ENCODE results near the gene SLC37A2. TPM values are rescaled to one million over a fixed set of nuclear protein-coding genes. Genes with fewer than 3 reads are reported as not detected.

SLC37A2 gene
- total RNA-seq, 1 donor from 2014 or later = 1.3 TPM

DNA sequence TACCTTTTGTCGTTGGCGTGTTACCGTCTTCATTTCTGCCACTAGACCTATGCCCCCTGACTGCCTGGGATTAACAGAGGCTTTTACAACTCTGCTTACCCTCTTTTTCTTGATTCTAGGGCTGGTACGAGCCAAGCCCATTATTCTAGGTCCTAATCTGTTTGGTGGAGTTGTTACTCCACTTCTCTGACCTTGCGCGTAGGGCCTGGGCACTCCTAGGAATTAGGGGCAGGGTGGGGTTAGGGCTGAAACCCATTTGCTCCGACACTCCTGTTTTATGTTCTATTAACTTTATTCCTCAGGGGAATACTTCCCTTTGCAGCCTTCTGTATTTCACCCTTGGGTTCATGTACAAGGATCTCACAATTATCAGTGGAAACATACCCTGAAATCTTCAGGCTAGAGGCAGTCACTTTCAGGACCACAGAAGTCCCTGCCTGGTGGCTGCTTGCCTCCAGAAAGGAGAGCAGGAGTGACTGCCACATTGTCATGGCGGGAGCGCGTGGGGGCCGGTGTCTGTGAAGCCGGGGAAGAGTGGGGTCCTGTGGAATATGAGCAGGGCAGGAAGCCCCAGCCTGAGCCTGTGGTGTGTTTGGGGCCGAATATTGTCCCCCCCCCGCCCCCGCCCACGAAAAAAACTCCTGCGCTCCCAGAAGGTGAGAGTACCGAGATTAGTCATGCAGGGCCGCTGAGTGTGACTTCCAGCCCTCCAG, 731 bp upstream of the SLC37A2 start:
- H2AFZ ChIP-seq (ENCODE audit: low read depth, low read length) = peak overlapping the region; percentile 96
- peak overlapping the region; percentile 47 for H3K27ac ChIP-seq (ENCODE audit: low read depth, low read length)
- no peak overlapping the region for H3K27ac Mint-ChIP-seq (ENCODE audit: unreplicated experiment)

GRCh38 chr11:125063429-125064043, 431 bp downstream of the SLC37A2 start:
- no peaks in the 10 kb centered on the region for H3K9me3 ChIP-seq (ENCODE audit: insufficient read depth, low read depth, low read length)
- H3K4me1 Mint-ChIP-seq (ENCODE audit: low read depth, unreplicated experiment) = no peaks in the 10 kb centered on the region
- peak overlapping the region; percentile 57 for H3K4me3 Mint-ChIP-seq (ENCODE audit: unreplicated experiment)
- DNase-seq (ENCODE audit: low read depth) = no peak
- peaks cover 6% of the 10 kb centered on the region for H3K4me1 ChIP-seq (ENCODE audit: insufficient read depth, low read length)
- peaks cover 21% of the 10 kb centered on the region for H3K27me3 Mint-ChIP-seq (ENCODE audit: low read depth, unreplicated experiment)
- no peaks in the 10 kb centered on the region for H3K9me3 Mint-ChIP-seq (ENCODE audit: unreplicated experiment)
- TF ChIP-seq EZH2 (IDR thresholded peaks at IDR 0.05; ENCODE audit: insufficient read depth, low read length) = no peak
- TF ChIP-seq, protein P1, sequence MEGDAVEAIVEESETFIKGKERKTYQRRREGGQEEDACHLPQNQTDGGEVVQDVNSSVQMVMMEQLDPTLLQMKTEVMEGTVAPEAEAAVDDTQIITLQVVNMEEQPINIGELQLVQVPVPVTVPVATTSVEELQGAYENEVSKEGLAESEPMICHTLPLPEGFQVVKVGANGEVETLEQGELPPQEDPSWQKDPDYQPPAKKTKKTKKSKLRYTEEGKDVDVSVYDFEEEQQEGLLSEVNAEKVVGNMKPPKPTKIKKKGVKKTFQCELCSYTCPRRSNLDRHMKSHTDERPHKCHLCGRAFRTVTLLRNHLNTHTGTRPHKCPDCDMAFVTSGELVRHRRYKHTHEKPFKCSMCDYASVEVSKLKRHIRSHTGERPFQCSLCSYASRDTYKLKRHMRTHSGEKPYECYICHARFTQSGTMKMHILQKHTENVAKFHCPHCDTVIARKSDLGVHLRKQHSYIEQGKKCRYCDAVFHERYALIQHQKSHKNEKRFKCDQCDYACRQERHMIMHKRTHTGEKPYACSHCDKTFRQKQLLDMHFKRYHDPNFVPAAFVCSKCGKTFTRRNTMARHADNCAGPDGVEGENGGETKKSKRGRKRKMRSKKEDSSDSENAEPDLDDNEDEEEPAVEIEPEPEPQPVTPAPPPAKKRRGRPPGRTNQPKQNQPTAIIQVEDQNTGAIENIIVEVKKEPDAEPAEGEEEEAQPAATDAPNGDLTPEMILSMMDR (IDR thresholded peaks at IDR 0.05; ENCODE audit: insufficient read depth, low read depth, low read length) = no peak
- H3K36me3 ChIP-seq (ENCODE audit: insufficient read depth, low read length) = no peaks in the 10 kb centered on the region
- no peaks in the 10 kb centered on the region for H4K20me1 ChIP-seq (ENCODE audit: insufficient read depth, low read length)
- FAIRE-seq = no peak
- H3K27ac ChIP-seq (ENCODE audit: low read depth, low read length) = peak overlapping the region; percentile 47
- H3K79me2 ChIP-seq (ENCODE audit: insufficient read depth, low read length) = no peaks in the 10 kb centered on the region
- H3K4me3 ChIP-seq (ENCODE audit: insufficient read depth, low read depth, low read length) = peak overlapping the region; percentile 70
- no peak overlapping the region for H3K27ac Mint-ChIP-seq (ENCODE audit: unreplicated experiment)
- H3K9ac ChIP-seq (ENCODE audit: low read length) = peak overlapping the region; percentile 81
- peak overlapping the region; percentile 96 for H3K4me2 ChIP-seq (ENCODE audit: low read length)
- H2AFZ ChIP-seq (ENCODE audit: low read depth, low read length) = peak overlapping the region; percentile 96
- no peaks in the 10 kb centered on the region for H3K36me3 Mint-ChIP-seq (ENCODE audit: low read depth, unreplicated experiment)
- no peaks in the 10 kb centered on the region for H3K27me3 ChIP-seq (ENCODE audit: insufficient read depth, low read length)

More for the DNA sequence above, 731 bp upstream of the SLC37A2 start:
- Histone ChIP-seq H3K79me2 (ENCODE audit: insufficient read depth, low read length) (no peaks in the 10 kb centered on the region), H3K9me3 (ENCODE audit: insufficient read depth, low read depth, low read length) (no peaks in the 10 kb centered on the region), H3K27me3 (ENCODE audit: insufficient read depth, low read length) (no peaks in the 10 kb centered on the region), H3K4me1 (ENCODE audit: insufficient read depth, low read length) (peaks cover 6% of the 10 kb centered on the region), H3K36me3 (ENCODE audit: insufficient read depth, low read length) (no peaks in the 10 kb centered on the region), H4K20me1 (ENCODE audit: insufficient read depth, low read length) (no peaks in the 10 kb centered on the region), H3K9ac (ENCODE audit: low read length) (peak overlapping the region; percentile 81), H3K4me2 (ENCODE audit: low read length) (peak overlapping the region; percentile 96), H3K4me3 (ENCODE audit: insufficient read depth, low read depth, low read length) (peak overlapping the region; percentile 70)
- no peak for FAIRE-seq
- TF ChIP-seq EZH2 (IDR thresholded peaks at IDR 0.05; ENCODE audit: insufficient read depth, low read length) = no peak
- TF ChIP-seq, protein P1 (IDR thresholded peaks at IDR 0.05; ENCODE audit: insufficient read depth, low read depth, low read length) = no peak
- no peaks in the 10 kb centered on the region for H3K9me3 Mint-ChIP-seq (ENCODE audit: unreplicated experiment)
- no peak for DNase-seq (ENCODE audit: low read depth)
- no peaks in the 10 kb centered on the region for H3K36me3 Mint-ChIP-seq (ENCODE audit: low read depth, unreplicated experiment)
- no peaks in the 10 kb centered on the region for H3K4me1 Mint-ChIP-seq (ENCODE audit: low read depth, unreplicated experiment)
- H3K27me3 Mint-ChIP-seq (ENCODE audit: low read depth, unreplicated experiment) = peaks cover 21% of the 10 kb centered on the region
- peak overlapping the region; percentile 82 for H3K4me3 Mint-ChIP-seq (ENCODE audit: unreplicated experiment)

DNA sequence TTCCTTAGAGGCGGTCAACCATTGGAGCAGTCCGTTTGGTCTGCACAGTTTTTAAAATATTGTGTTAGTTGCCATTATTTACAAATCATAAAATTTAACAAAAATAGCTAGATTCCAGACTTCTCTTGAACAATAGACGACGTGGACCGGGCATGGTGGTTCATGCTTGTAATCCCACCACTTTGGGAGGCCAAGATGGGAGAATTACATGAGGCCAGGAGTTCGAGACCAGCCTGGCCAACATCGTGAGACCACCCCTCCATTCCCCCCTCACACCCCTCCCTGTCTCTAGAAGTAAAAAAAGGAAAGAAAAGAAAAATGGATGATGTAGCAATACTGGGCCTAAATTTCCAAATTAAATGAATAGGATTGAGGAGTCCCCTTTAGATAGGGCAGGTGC, 965 bp downstream of the SLC37A2 start:
- H3K27me3 Mint-ChIP-seq (ENCODE audit: low read depth, unreplicated experiment) = peaks cover 21% of the 10 kb centered on the region
- Histone ChIP-seq H3K4me3 (ENCODE audit: insufficient read depth, low read depth, low read length) (peak overlapping the region; percentile 70), H3K27me3 (ENCODE audit: insufficient read depth, low read length) (no peaks in the 10 kb centered on the region), H3K27ac (ENCODE audit: low read depth, low read length) (no peak overlapping the region), H3K9me3 (ENCODE audit: insufficient read depth, low read depth, low read length) (no peaks in the 10 kb centered on the region), H4K20me1 (ENCODE audit: insufficient read depth, low read length) (no peaks in the 10 kb centered on the region), H3K4me1 (ENCODE audit: insufficient read depth, low read length) (peaks cover 6% of the 10 kb centered on the region), H3K4me2 (ENCODE audit: low read length) (peak overlapping the region; percentile 96), H2AFZ (ENCODE audit: low read depth, low read length) (peak overlapping the region; percentile 96), H3K9ac (ENCODE audit: low read length) (peak overlapping the region; percentile 81), H3K79me2 (ENCODE audit: insufficient read depth, low read length) (no peaks in the 10 kb centered on the region), H3K36me3 (ENCODE audit: insufficient read depth, low read length) (no peaks in the 10 kb centered on the region)
- H3K9me3 Mint-ChIP-seq (ENCODE audit: unreplicated experiment) = no peaks in the 10 kb centered on the region
- no peak overlapping the region for H3K27ac Mint-ChIP-seq (ENCODE audit: unreplicated experiment)
- DNase-seq (ENCODE audit: low read depth) = no peak
- no peaks in the 10 kb centered on the region for H3K36me3 Mint-ChIP-seq (ENCODE audit: low read depth, unreplicated experiment)
- TF ChIP-seq, protein P1 (IDR thresholded peaks at IDR 0.05; ENCODE audit: insufficient read depth, low read depth, low read length) = no peak
- TF ChIP-seq EZH2 (IDR thresholded peaks at IDR 0.05; ENCODE audit: insufficient read depth, low read length) = no peak
- no peaks in the 10 kb centered on the region for H3K4me1 Mint-ChIP-seq (ENCODE audit: low read depth, unreplicated experiment)
- peak overlapping the region; percentile 50 for H3K4me3 Mint-ChIP-seq (ENCODE audit: unreplicated experiment)
- no peak for FAIRE-seq
